Measurements from ENCODE around the gene NBPF11.
"Not testable (repeated sequence)": the region's sequence is repeated elsewhere in the genome, so short reads cannot be mapped to it uniquely, and the experiment has no call there.

Gene NBPF11

GRCh38 chr1:148151911-148152656, at the start of gene NBPF11:
Gene NBPF11 (minus strand): TSS chr1:148152281. CDS start chr1:148127003, 25,278 bp downstream.
- peak; percentile 51 to 52 for DNase-seq (ENCODE audit: low read depth in 2 of 2)

GRCh38 chr1:148197396-148197795, 45.3 kb upstream of the NBPF11 start:
- DNase-seq (ENCODE audit: low read depth in 2 of 2): not testable (repeated sequence)

- not testable (repeated sequence) for DNase-seq (ENCODE audit: low read depth in 2 of 2)
Observed at GRCh38 chr1:148196949-148197348, 44.9 kb upstream of the NBPF11 start.

- not testable (repeated sequence) for DNase-seq (ENCODE audit: low read depth in 2 of 2)
Observed at GRCh38 chr1:148195115-148195514, 43.0 kb upstream of the NBPF11 start.

GRCh38 chr1:148188768-148189167, 36.7 kb upstream of the NBPF11 start:
- not testable (repeated sequence) for DNase-seq (ENCODE audit: low read depth in 2 of 2)

GRCh38 chr1:148178682-148179081, 26.6 kb upstream of the NBPF11 start:
- DNase-seq (ENCODE audit: low read depth in 2 of 2): not testable (repeated sequence)

GRCh38 chr1:148175414-148175813, 23.3 kb upstream of the NBPF11 start:
- not testable (repeated sequence) for DNase-seq (ENCODE audit: low read depth in 2 of 2)

- DNase-seq (ENCODE audit: low read depth in 2 of 2): not testable (repeated sequence)
Observed at GRCh38 chr1:148171995-148172394, 19.9 kb upstream of the NBPF11 start.

- DNase-seq (ENCODE audit: low read depth in 2 of 2): no peak
Observed at GRCh38 chr1:148166558-148167492, 14.7 kb upstream of the NBPF11 start.

GRCh38 chr1:148162363-148162762, 10.3 kb upstream of the NBPF11 start:
- no peak for DNase-seq (ENCODE audit: low read depth in 2 of 2)

- DNase-seq (ENCODE audit: low read depth in 2 of 2): no peak
Observed at GRCh38 chr1:148161053-148161901, 9.2 kb upstream of the NBPF11 start.

- DNase-seq (ENCODE audit: low read depth in 2 of 2): no peak
Observed at GRCh38 chr1:148160343-148161052, 8.4 kb upstream of the NBPF11 start.

- DNase-seq (ENCODE audit: low read depth in 2 of 2): no peak
Observed at GRCh38 chr1:148160048-148160342, 7.9 kb upstream of the NBPF11 start.

GRCh38 chr1:148158341-148159003, 6.4 kb upstream of the NBPF11 start:
- no peak for DNase-seq (ENCODE audit: low read depth in 2 of 2)

- DNase-seq (ENCODE audit: low read depth in 2 of 2): not testable (repeated sequence)
Observed at GRCh38 chr1:148157803-148158202, 5.7 kb upstream of the NBPF11 start.

GRCh38 chr1:148155494-148156275, 3.6 kb upstream of the NBPF11 start:
- not testable (repeated sequence) for DNase-seq (ENCODE audit: low read depth in 2 of 2)

GRCh38 chr1:148152795-148153194, 714 bp upstream of the NBPF11 start:
- DNase-seq (ENCODE audit: low read depth in 2 of 2): not testable (repeated sequence)

GRCh38 chr1:148151371-148151819, 686 bp downstream of the NBPF11 start:
- DNase-seq (ENCODE audit: low read depth in 2 of 2): not testable (repeated sequence)

GRCh38 chr1:148150945-148151344, 1.1 kb downstream of the NBPF11 start:
- DNase-seq (ENCODE audit: low read depth in 2 of 2): not testable (repeated sequence)

- not testable (repeated sequence) for DNase-seq (ENCODE audit: low read depth in 2 of 2)
Observed at GRCh38 chr1:148150014-148150413, 2.1 kb downstream of the NBPF11 start.
